T-helper 2 cell (primary cell): Measurements from ENCODE around the gene GNE.
"Not testable (repeated sequence)": the region's sequence is repeated elsewhere in the genome, so short reads cannot be mapped to it uniquely, and the experiment has no call there.

ENCODE experiments used
- DNase-seq, 5 experiments: peaks; one replicate each; pipeline versions ENCODE4 v3.0.0 to v3.0.0-alpha.2; 2012 to 2022
- total RNA-seq, 2 donors: gene quantifications; one replicate each; lab custom pipeline; 2026; lab: John Stamatoyannopoulos, UW

Gene GNE, protein sequence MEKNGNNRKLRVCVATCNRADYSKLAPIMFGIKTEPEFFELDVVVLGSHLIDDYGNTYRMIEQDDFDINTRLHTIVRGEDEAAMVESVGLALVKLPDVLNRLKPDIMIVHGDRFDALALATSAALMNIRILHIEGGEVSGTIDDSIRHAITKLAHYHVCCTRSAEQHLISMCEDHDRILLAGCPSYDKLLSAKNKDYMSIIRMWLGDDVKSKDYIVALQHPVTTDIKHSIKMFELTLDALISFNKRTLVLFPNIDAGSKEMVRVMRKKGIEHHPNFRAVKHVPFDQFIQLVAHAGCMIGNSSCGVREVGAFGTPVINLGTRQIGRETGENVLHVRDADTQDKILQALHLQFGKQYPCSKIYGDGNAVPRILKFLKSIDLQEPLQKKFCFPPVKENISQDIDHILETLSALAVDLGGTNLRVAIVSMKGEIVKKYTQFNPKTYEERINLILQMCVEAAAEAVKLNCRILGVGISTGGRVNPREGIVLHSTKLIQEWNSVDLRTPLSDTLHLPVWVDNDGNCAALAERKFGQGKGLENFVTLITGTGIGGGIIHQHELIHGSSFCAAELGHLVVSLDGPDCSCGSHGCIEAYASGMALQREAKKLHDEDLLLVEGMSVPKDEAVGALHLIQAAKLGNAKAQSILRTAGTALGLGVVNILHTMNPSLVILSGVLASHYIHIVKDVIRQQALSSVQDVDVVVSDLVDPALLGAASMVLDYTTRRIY
- total RNA-seq: 34.1 to 35.2 reads per million in 2 donors

GRCh38 chr9:36258208-36258995, at the start of gene GNE:
GNE (minus strand) TSS chr9:36258448; CDS start chr9:36249355, 9,093 bp downstream.
- DNase-seq: peak; percentile 94 to 98 (median 97)

GRCh38 chr9:36306471-36307306, 48.4 kb upstream of the GNE start:
- DNase-seq: peak in 1 of 5 experiments; percentile 35

DNA sequence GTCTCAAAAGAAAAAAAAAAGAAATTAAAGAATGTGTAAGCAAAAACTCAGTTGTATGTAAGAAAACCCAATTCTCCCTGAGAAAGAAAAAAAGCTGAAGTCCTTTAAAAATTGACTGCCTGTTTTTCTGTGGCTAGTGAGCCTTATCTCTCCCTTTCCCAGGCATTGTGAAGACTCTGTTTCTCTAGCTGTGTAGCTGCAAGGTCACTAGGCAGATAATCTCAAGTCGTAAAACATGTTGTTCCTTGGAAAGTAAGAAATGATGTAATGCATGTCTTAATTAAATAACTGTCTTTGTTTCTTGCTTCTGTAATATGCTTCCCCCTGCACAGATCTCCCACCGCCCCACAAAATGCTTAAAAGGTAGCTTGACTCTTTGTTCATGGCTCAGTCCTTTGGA, 46.1 kb upstream of the GNE start:
- DNase-seq: not testable (repeated sequence)

DNA sequence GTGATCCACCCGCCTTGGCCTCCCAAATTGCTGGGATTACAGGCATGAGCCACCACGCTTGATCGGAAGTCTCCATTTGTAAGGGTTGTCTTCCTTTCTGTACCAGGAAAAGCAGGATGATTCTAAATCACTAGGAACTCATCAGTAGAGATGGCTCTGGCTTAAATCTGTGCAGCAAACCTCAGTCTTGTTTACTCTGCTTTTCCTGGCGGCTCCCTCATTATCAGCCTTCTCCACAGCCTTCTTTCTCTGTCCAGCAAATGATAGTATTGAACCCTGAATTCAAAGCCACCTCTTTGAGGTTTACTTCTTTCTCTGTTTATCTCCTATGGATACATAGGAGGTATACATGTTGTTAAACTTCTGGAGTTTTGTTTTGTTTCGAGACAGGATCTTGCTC, 43.0 kb upstream of the GNE start:
- DNase-seq: no peak

DNA sequence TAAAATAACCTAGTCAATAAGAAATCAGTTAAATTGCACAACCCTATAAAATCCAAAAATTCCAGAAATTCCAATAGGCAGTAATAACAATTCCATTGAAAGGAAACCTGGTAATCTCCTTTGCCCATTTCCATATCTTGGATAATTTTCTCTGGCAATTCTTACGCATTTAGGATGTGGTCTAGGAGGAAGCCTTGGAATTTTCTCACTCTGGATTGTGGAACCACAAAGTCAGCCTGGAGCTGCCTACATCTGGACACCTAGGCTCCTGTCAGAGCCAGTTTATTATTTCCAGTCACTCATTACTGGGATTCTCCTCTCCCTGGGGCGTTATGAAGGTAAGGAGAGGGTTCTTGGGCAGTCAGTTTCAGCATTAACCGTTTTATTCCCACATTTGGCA, 40.3 kb upstream of the GNE start:
- no peak for DNase-seq

DNA sequence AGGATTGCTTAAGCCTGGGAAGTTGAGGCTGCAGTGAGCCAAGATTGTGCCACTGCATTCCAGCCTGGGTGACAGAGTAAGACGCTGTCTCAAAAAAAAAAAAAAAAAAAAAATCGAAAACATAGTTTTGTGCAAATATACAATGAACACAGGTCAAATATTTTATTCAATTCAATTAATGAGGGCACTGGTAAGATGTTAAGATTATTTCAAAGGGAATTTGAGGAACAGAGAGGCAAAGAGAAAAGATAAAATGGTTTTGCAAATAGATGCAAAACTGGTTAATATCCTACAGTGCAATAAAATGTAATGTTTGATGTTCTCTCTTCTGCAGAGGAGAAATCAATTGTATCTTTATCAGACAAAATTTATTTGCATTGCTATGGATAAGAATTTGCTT, 39.5 kb upstream of the GNE start:
- no peak for DNase-seq

GRCh38 chr9:36294996-36295395, 36.7 kb upstream of the GNE start:
- DNase-seq: not testable (repeated sequence)

DNA sequence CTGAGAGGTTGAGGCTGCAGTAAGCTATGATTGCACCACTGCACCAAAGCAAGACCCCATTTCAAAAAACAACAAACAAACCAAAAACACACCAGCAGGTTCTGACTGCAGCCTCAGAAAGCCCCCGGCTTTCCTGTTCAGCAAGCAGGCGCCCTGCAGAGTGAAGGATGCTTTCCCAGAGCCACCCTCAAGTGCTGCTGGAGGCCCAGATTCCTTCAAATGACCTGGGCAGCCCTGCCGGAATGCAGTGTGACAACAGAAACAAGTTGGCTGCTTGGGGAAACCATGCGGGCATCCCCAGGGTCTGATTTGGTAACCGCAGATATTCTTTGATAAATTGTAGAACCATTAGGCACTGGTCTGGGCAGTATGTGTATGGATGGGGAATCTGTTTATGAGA, 35.7 kb upstream of the GNE start:
- no peak for DNase-seq

- DNase-seq: no peak
Observed at GRCh38 chr9:36293171-36293570, 34.9 kb upstream of the GNE start.

GRCh38 chr9:36292641-36293040, 34.4 kb upstream of the GNE start:
- no peak for DNase-seq

DNA sequence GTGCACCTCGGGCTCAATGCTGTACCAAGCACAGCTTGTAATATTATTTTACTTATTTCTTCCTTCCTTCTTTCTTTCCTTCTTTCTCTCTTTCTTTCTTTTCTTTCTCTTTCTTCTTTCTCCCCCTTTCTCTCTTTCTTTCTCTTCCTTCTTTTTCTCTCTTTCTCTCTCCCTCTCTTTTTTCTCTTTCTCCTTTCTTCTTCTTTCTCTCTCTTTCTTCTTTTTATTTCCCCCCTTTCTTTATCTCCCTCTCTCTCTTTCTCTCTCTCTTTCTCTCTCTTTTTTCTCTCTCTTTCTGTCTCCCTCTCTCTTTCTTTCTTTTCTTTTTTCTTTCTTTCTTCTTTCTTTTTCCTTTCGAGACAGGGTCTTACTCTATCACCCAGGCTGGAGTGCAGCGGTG, 32.7 kb upstream of the GNE start:
- DNase-seq: no peak

GRCh38 chr9:36289836-36290435, 31.7 kb upstream of the GNE start:
- DNase-seq: no peak

DNA sequence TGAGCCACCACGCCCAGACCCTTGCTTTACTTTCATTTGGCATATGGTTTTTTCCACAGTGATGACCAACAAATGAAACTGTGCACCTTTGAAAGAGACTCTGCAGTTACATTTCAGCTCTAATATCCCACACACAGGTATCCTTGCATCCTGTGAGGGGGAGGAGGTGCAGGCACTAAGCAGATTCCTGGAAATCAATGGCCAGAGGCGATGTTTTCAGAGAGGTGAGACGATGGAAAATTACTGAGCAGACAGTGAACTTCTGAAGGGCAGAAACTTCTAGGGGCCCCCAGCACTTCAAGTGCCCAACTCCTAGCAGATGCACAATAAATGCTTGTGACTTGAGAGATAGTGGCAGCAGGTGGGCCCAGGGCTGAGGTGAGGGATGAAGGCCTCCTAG, 29.8 kb upstream of the GNE start:
- no peak for DNase-seq

GRCh38 chr9:36286388-36286787, 28.1 kb upstream of the GNE start:
- DNase-seq: no peak

- DNase-seq: no peak
Observed at GRCh38 chr9:36284226-36284625, 26.0 kb upstream of the GNE start.

GRCh38 chr9:36282275-36282674, 24.0 kb upstream of the GNE start:
- no peak for DNase-seq

- DNase-seq: no peak
Observed at GRCh38 chr9:36280989-36281388, 22.7 kb upstream of the GNE start.

GRCh38 chr9:36278243-36278642, 20.0 kb upstream of the GNE start:
- no peak for DNase-seq

DNA sequence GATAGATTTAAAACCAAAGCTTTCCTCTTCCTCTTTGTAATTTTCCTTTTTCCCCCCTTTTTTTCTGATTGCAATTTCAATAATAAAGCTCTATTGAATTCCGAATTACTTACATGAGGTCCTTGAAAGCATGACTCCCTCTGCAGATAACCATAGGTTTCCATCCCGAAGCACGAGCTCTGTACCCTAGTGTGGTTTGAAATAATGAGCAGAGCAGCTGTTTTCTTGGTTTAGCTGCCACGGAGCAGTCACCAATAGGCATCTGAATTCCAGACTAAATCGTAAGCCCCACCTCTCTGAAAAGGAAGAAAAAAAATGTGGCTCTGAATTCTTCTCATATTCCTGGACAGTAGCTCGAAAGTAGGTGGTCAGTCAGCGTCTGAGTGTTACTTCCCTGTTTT, 18.5 kb upstream of the GNE start:
- no peak for DNase-seq

GRCh38 chr9:36276254-36276653, 18.0 kb upstream of the GNE start:
- DNase-seq: no peak

DNA sequence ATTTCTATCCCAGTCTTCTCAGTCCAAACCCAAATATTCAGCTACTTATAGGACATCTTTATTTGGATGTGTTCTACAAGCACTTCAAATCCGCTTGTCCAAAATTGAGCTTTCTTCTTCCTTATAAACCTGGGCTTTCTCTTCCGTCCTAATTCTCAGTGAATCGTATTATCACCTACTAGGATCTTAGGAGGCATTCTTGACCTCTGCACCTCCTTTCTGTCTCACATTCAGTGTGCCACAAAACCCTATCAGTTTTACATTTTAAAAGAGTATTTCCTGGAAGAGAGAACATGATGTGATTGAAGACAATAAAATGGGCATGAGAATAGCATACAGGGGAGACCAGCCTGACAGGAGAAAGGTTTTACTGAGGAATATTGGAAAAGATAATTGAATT, 16.8 kb upstream of the GNE start:
- no peak for DNase-seq

DNA sequence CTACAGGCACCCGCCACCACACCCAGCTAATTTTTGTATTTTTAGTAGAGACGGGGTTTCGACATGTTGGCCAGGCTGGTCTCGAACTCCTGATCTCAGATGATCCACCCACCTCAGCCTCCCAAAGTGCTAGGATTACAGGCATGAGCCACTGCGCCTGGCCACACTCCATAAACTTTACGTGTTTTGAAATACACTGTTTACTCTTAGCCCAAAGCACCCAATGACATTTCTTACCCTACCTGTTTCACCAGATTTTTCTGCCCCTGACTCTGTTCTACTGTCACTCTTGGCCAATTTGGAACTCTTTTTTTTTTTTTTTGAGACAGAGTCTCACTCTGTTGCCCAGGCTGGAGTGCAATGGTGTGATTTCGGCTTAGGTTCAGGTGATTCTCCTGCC, 15.1 kb upstream of the GNE start:
- not testable (repeated sequence) for DNase-seq
